ENCODE measurements around the gene MAPK13. TPM values are rescaled to one million over a fixed set of nuclear protein-coding genes. Genes with fewer than 3 reads are reported as not detected.
"Not testable (repeated sequence)": the region's sequence is repeated elsewhere in the genome, so short reads cannot be mapped to it uniquely, and the experiment has no call there.

MAPK13 gene
- total RNA-seq, 2 donors from 2014 or later, result 34.6 to 53.5 TPM

DNA sequence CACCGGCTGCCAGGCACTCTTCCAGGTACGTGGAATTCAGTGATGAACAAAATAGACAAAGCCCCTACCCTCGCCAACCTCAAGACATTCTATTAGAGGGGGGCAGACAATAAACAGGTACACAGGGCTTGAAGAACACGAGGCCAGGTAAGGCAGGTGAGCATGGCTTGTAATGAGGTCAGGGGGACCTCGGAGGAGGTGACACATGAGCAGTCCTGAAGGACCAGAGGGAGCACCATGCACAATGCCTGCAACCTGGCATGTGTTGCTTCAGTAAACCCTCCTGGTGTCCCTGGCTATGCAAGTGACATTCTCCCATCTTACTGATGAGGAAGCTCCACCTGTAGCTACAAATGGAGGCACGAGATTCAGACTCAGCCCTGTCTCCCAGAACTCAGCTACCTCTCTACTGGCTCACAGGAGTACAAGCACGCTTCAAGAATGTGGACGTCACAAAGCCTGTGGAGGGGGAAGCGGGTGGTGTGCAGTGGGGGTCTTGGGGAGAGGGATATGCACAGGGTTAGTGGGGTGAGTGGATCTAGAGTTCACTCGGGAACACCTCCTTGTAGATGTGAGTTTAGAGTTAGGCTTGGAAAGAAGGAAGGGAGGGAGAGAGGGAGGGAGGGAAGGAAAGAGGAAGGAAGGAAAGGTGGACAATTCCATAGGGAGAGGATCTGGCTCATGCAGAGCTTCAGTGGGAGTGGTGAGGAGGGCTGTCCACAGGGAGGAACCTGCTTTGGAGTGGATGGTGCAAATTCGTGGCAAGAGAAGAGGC lies 7.6 kb upstream of the MAPK13 start:
- Histone ChIP-seq H3K4me1 (replicated peaks) (peaks cover 8% of the 10 kb centered on the region), H3K36me3 (no peaks in the 10 kb centered on the region), H3K27ac (no peak overlapping the region), H3K27me3 (replicated peaks; ENCODE audit: insufficient read depth) (no peaks in the 10 kb centered on the region), H3K9me3 (no peaks in the 10 kb centered on the region), H3K4me3 (no peak overlapping the region)
- WGBS, result 74% methylated on average over 11 of the region's 11 CpGs
- no peak for DNase-seq (ENCODE audit: low spot score)
- TF ChIP-seq, protein P1, sequence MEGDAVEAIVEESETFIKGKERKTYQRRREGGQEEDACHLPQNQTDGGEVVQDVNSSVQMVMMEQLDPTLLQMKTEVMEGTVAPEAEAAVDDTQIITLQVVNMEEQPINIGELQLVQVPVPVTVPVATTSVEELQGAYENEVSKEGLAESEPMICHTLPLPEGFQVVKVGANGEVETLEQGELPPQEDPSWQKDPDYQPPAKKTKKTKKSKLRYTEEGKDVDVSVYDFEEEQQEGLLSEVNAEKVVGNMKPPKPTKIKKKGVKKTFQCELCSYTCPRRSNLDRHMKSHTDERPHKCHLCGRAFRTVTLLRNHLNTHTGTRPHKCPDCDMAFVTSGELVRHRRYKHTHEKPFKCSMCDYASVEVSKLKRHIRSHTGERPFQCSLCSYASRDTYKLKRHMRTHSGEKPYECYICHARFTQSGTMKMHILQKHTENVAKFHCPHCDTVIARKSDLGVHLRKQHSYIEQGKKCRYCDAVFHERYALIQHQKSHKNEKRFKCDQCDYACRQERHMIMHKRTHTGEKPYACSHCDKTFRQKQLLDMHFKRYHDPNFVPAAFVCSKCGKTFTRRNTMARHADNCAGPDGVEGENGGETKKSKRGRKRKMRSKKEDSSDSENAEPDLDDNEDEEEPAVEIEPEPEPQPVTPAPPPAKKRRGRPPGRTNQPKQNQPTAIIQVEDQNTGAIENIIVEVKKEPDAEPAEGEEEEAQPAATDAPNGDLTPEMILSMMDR (IDR thresholded peaks at IDR 0.05), result no peak
- intact Hi-C loops (cut with DNase I), result loop anchor here (5.0 to 10.0 kb wide), 2 partner anchors 75 to 232 kb away; partner anchors contain the start of gene BRPF3

DNA sequence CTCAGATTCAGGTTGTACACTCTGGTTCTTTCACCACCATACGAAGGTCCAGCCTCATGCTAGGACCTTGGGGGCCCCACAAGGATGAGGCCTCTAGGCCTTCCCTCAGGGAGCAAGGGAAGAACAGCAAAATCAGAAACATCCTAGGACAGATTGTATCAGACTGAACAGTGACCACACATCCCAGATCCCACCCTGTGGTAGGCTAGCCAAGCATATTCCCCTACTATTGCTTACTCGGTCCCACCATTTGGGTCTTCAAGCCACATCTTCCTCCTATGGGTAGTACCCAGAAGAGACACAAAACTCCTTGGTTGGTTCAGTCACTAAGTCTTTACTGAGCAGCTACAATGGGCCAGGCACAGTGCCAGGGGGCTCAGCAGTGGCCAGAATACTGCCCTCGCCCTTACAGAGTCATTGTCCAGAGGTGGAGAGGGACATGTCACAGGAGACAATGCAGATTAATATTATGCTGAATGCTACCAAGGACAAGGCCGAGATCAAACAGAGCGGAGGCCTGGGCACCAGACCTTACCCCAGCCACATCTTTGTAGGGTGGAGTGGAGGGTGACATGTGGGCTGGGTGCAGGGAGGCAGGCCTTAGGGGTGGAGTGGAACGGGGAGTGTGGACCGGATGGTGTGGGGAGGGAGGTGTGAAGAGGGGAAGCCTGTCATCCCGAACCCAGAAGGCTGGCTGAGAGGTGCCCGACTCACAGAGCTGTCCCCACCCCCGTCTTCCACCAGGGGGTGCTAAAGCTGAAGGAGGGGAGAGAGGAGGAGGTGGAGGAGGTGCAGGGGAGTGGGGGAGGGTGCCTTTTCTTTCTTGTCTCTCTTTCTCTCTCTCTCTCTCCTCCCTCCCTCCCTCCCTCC lies 6.8 kb upstream of the MAPK13 start:
- Histone ChIP-seq H3K4me3 (no peak overlapping the region), H3K9me3 (no peaks in the 10 kb centered on the region), H3K36me3 (no peaks in the 10 kb centered on the region), H3K4me1 (replicated peaks) (peaks cover 8% of the 10 kb centered on the region), H3K27me3 (replicated peaks; ENCODE audit: insufficient read depth) (no peaks in the 10 kb centered on the region), H3K27ac (no peak overlapping the region)
- WGBS, result 41% methylated on average over 10 of the region's 10 CpGs
- intact Hi-C loops (cut with DNase I), result loop anchor here (5.0 to 10.0 kb wide), 2 partner anchors 74 to 231 kb away; partner anchors contain the start of gene BRPF3
- TF ChIP-seq, protein P1 (IDR thresholded peaks at IDR 0.05), result peak; percentile 60 to 82 (median 72)
- TF ChIP-seq POLR2A (IDR thresholded peaks at IDR 0.05) (no peak), POLR2AphosphoS5 (IDR thresholded peaks at IDR 0.05) (peak; percentile 39)
- DNase-seq (ENCODE audit: low spot score), result peak; percentile 67

DNA sequence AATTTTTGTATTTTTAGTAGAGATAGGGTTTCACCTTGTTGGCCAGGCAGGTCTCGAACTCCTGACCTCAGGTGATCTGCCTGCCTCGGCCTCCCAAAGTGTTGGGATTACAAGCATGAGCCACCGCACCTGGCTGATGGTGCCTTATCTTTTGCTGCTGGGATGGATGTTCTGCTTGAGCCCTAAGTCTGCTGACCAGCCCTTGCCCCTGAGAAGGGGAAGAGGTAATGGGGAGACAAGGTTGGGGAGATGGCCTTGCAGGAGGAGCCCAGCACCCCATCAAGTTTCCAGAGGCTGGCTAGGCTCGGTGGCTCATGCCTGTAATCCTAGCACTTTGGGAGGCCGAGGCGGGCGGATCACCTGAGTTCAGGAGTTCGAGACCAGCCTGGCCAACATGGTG lies 6.0 kb upstream of the MAPK13 start:
- H3K4me3 ChIP-seq; H3K9me3 ChIP-seq; H3K27me3 ChIP-seq (replicated peaks; ENCODE audit: insufficient read depth); H3K4me1 ChIP-seq (replicated peaks); H3K36me3 ChIP-seq; H3K27ac ChIP-seq; DNase-seq (ENCODE audit: low spot score): not testable (repeated sequence)
- intact Hi-C loops (cut with DNase I), result loop anchor here (5.0 to 10.0 kb wide), 2 partner anchors 73 to 230 kb away; partner anchors contain the start of gene BRPF3
- WGBS, result 82% methylated on average over 8 of the region's 8 CpGs

DNA sequence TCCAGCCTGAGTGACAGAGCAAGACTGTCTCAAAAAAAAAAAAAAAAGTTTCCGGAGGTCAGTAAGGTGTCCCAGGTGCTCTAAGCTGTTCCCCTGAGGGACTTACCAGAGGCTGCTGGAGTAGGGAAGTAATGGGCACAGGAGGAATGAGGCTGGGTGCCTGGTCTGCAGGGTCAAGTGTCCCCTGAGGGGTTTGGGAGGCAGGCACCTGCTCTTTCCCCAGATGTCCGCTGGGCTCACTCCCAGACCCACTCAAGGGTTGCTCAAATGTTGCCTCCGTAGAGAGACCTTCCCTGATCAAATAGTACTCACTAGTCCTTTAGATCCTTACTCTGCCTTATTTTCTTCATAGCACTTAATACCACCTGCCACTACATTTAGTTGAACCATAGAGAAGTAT lies 5.4 kb upstream of the MAPK13 start:
- H3K9me3 ChIP-seq, result no peaks in the 10 kb centered on the region
- no peak overlapping the region for H3K27ac ChIP-seq
- DNase-seq (ENCODE audit: low spot score), result no peak
- no peaks in the 10 kb centered on the region for H3K36me3 ChIP-seq
- intact Hi-C loops (cut with DNase I), result loop anchor here (5.0 to 10.0 kb wide), 2 partner anchors 72 to 230 kb away; partner anchors contain the start of gene BRPF3
- no peaks in the 10 kb centered on the region for H3K27me3 ChIP-seq (replicated peaks; ENCODE audit: insufficient read depth)
- WGBS, result 90% methylated on average over 3 of the region's 3 CpGs
- H3K4me1 ChIP-seq (replicated peaks), result peaks cover 8% of the 10 kb centered on the region
- no peak overlapping the region for H3K4me3 ChIP-seq
- TF ChIP-seq POLR2A (IDR thresholded peaks at IDR 0.05), result no peak
- no peak for TF ChIP-seq POLR2AphosphoS5 (IDR thresholded peaks at IDR 0.05)
- TF ChIP-seq, protein P1 (IDR thresholded peaks at IDR 0.05), result no peak

DNA sequence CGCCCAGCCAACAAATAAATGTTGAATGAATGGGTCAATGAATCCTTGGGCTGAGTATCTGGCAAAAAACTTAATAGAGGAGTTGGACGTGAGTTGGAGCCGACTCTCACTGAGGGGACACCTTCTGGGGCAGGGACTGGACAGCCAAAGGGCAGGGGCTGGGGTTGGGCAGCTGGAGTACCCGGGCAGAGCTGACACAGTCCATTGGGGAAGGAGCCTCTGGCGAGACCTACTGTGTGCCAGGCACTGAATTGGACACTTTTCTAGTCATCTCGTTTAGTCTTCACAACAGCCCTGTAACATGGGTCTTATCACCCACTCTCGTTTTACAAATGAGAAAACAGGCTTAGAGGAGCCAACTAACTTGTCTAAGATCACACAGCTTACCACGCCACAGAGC lies 4.7 kb upstream of the MAPK13 start:
- Histone ChIP-seq H3K27ac (no peak overlapping the region), H3K4me1 (replicated peaks) (peaks cover 8% of the 10 kb centered on the region), H3K27me3 (replicated peaks; ENCODE audit: insufficient read depth) (no peaks in the 10 kb centered on the region), H3K9me3 (no peaks in the 10 kb centered on the region), H3K36me3 (no peaks in the 10 kb centered on the region), H3K4me3 (no peak overlapping the region)
- TF ChIP-seq, protein P1 (IDR thresholded peaks at IDR 0.05), result no peak
- TF ChIP-seq POLR2A (IDR thresholded peaks at IDR 0.05) (no peak), POLR2AphosphoS5 (IDR thresholded peaks at IDR 0.05) (no peak)
- intact Hi-C loops (cut with DNase I), result loop anchor here (10.0 kb wide), 1 partner anchor 229 kb away; no protein-coding TSS in a partner anchor
- DNase-seq (ENCODE audit: low spot score), result no peak
- 69% methylated on average over 8 of the region's 8 CpGs for WGBS

Measured in prostate gland (tissue), 2 donors.